ENCODE results near the gene FADS2.

DNA sequence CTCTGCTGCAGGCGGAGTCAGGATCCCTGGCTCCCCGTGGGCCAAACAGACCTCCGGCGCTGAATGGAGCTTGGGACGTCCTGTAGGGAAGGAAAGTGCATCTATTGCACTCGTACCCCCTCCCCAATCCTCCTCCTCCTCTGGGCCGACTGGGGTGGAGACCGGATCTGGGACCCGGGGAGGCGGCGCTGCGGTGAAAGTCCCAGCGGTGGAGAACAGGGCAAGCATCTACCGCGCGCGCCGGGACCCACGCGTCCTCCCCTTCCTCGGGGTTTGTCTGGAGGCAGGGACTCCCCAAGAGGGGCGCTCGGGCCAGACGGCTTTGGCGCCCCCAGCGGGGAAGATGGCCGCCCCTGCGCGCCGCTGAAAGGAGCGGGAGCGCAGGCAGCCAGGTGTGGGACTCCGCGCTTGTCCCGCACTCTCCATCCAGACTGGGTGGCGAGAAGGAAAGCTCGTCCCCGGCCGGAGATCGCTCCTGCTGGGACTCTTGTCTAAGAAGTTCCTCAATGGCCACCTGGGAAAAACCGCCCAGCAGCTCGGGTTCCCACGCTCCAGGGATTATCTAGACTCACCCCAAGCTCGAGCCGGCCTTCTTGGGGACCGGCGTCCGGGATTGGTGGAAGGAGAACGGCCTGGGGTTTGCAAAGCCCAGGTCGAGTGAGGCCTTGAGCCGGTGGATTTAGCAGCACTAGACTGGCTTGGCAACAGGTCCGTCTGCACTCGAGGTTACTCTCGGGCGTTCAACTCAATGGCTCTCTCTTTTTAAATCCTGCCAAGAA is 718 bp downstream of the FADS2 start:
- TF ChIP-seq, protein P1, sequence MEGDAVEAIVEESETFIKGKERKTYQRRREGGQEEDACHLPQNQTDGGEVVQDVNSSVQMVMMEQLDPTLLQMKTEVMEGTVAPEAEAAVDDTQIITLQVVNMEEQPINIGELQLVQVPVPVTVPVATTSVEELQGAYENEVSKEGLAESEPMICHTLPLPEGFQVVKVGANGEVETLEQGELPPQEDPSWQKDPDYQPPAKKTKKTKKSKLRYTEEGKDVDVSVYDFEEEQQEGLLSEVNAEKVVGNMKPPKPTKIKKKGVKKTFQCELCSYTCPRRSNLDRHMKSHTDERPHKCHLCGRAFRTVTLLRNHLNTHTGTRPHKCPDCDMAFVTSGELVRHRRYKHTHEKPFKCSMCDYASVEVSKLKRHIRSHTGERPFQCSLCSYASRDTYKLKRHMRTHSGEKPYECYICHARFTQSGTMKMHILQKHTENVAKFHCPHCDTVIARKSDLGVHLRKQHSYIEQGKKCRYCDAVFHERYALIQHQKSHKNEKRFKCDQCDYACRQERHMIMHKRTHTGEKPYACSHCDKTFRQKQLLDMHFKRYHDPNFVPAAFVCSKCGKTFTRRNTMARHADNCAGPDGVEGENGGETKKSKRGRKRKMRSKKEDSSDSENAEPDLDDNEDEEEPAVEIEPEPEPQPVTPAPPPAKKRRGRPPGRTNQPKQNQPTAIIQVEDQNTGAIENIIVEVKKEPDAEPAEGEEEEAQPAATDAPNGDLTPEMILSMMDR (IDR thresholded peaks at IDR 0.05; ENCODE audit: poor library complexity) = peak; percentile 49
- TF ChIP-seq EZH2 (IDR thresholded peaks at IDR 0.05; ENCODE audit: borderline replicate concordance) = no peak
